Tibial artery (tissue), 4 donors: Measurements from ENCODE around the gene SMYD3.
"Not testable (repeated sequence)": the region's sequence is repeated elsewhere in the genome, so short reads cannot be mapped to it uniquely, and the experiment has no call there.

Source experiments
- DNase-seq, 2 donors: peaks; one replicate each; pipeline ENCODE4 v3.0.0-alpha.2; 2019
- H3K27ac ChIP-seq, 2 donors: fragments of 200-600 bp; sonication (generic) in 1 of 2; 1 replicate in 1 of 2; 2 replicates in 1 of 2; pipeline ENCODE4 v1.5.1; 2018 to 2019; ENCODE audit warnings: mild to moderate bottlenecking in 1 of 2
- H3K27me3 ChIP-seq, 2 donors: fragments of 200-600 bp; sonication (generic) in 1 of 2; one replicate each; pipeline versions ENCODE4 v1.5.1 to v1.6.0; 2016 to 2019
- H3K36me3 ChIP-seq, 3 donors: fragments of 200-600 bp; sonication (generic) in 2 of 3; one replicate each; pipeline ENCODE4 v1.5.1; 2016 to 2019; ENCODE audit warnings: mild to moderate bottlenecking in 2 of 3
- H3K4me1 ChIP-seq, 4 donors: fragments of 200-600 bp; sonication (generic) in 2 of 4; 1 replicate in 3 of 4; 2 replicates in 1 of 4; pipeline ENCODE4 v1.5.1; 2016 to 2019
- H3K4me3 ChIP-seq, 2 donors: fragments of 200-600 bp; sonication (generic) in 1 of 2; 1 replicate in 1 of 2; 2 replicates in 1 of 2; pipeline ENCODE4 v1.5.1; 2018 to 2019; ENCODE audit warnings: mild to moderate bottlenecking in 2 of 2
- H3K9me3 ChIP-seq, 3 donors: fragments of 200-600 bp; sonication (generic) in 1 of 3; one replicate each; pipeline ENCODE4 v1.5.1; 2016 to 2019
- CTCF ChIP-seq, 2 experiments: fragments of 200-600 bp in 1 of 2; fragments of 450-650 bp in 1 of 2; IDR thresholded peaks; one replicate each; pipeline ENCODE4 v1.5.1; 2017 to 2019; ENCODE audit warnings: antibody characterized with exemption in 2 of 2, mild to moderate bottlenecking in 1 of 2, moderate library complexity in 1 of 2
- intact Hi-C: fragments of 100-400 bp; cut with DNase I; formaldehyde crosslinking; loops from one replicate; pipeline ENCODE4 v1.15.0; 2023; ENCODE audit warnings: low total_unique reads

SMYD3 gene

GRCh38 chr1:245979589-245979988, 527.5 kb downstream of the SMYD3 start:
- Histone ChIP-seq H3K9me3 (no peaks in the 10 kb centered on the region), H3K27me3 (no peaks in the 10 kb centered on the region), H3K36me3 (no peaks in the 10 kb centered on the region), H3K4me1 (no peaks in the 10 kb centered on the region), H3K27ac (no peak overlapping the region), H3K4me3 (no peak overlapping the region)
- intact Hi-C loops = no loop called here
- DNase-seq = no peak
- no peak for TF ChIP-seq CTCF (IDR thresholded peaks at IDR 0.05)

GRCh38 chr1:245978915-245979314, 528.2 kb downstream of the SMYD3 start:
- no peak for TF ChIP-seq CTCF (IDR thresholded peaks at IDR 0.05)
- H3K9me3 ChIP-seq = no peaks in the 10 kb centered on the region
- H3K27me3 ChIP-seq = no peaks in the 10 kb centered on the region
- no peak overlapping the region for H3K4me3 ChIP-seq
- no peaks in the 10 kb centered on the region for H3K4me1 ChIP-seq
- no peaks in the 10 kb centered on the region for H3K36me3 ChIP-seq
- H3K27ac ChIP-seq = no peak overlapping the region
- intact Hi-C loops = no loop called here
- DNase-seq = no peak

GRCh38 chr1:245972476-245972875, 534.6 kb downstream of the SMYD3 start:
- Histone ChIP-seq H3K36me3 (no peaks in the 10 kb centered on the region), H3K27ac (no peak overlapping the region), H3K4me1 (no peaks in the 10 kb centered on the region), H3K9me3 (no peaks in the 10 kb centered on the region), H3K4me3 (no peak overlapping the region), H3K27me3 (no peaks in the 10 kb centered on the region)
- no peak for DNase-seq
- intact Hi-C loops = no loop called here
- TF ChIP-seq CTCF (IDR thresholded peaks at IDR 0.05) = no peak

DNA sequence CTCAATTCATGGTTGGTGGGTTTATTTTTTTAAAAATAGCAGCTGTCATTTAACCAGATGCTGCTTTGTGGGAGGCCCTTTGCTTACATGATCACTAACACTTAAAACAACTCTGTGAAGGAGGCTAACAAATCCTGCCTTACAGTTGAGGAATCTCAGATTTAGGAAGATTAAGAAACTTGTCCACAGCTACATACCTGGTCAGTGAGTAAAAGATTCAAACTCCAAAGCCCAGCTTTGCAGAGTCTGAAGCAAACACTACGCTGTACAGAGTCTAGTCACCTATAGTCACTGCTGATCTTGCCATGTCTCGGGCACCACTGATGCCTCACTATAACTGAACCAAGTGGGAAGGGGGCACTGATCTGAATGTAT, 535.4 kb downstream of the SMYD3 start:
- intact Hi-C loops = no loop called here
- Histone ChIP-seq H3K27ac (no peak overlapping the region), H3K4me3 (no peak overlapping the region), H3K36me3 (no peaks in the 10 kb centered on the region), H3K4me1 (no peaks in the 10 kb centered on the region), H3K9me3 (no peaks in the 10 kb centered on the region), H3K27me3 (no peaks in the 10 kb centered on the region)
- DNase-seq = no peak
- no peak for TF ChIP-seq CTCF (IDR thresholded peaks at IDR 0.05)

DNA sequence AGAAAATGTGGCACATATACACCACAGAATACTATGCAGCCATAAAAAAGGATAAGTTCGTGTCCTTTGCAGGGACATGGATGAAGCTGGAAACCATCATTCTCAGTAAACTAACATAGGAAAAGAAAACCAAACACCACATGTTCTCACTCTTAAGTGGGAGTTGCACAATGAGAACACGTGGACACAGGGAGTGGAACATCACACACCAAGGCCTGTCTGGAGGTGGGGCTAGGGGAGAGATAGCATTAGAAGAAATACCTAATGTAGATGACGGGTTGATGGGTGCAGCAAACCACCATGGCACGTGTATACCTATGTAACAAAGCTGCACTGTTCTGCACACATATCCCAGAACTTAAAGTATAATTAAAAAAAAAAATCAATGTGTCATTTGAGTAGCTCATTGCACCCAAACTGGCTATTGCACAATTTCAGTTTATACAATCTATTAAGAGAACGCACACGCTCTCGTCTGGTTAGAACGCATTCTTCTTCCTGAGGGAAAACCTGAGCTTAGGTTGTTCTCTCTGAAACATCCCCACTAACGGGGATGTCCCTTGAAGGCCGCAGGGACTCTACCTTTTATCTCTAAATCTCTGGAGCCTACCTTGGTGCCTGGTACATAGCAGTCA, 535.9 kb downstream of the SMYD3 start:
- H3K27me3 ChIP-seq, H3K9me3 ChIP-seq, H3K36me3 ChIP-seq, DNase-seq, intact Hi-C loops, H3K4me3 ChIP-seq, H3K4me1 ChIP-seq, H3K27ac ChIP-seq: not testable (repeated sequence)

DNA sequence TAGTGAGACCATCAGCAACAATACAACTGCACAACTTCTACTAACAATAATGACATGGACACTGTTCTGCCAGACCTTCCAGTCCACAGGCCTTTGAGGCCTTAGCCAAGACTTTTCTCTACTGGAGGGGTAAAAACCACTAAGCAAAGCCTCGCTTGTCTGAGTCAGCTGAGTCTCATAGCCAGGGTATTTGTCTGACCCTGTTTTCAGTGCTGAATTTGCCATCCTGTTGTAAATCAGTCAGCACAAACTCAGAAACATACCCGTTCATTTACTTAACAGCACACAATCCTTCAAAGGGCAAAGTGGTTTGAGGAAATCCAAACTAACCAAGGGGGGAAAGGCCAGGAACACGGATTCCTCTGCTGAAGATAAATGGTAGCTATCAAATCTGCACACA, 537.8 kb downstream of the SMYD3 start:
- no peaks in the 10 kb centered on the region for H3K36me3 ChIP-seq
- no peak overlapping the region for H3K4me3 ChIP-seq
- no peak overlapping the region for H3K27ac ChIP-seq
- intact Hi-C loops = no loop called here
- H3K4me1 ChIP-seq = no peaks in the 10 kb centered on the region
- H3K9me3 ChIP-seq = no peaks in the 10 kb centered on the region
- no peak for DNase-seq
- TF ChIP-seq CTCF (IDR thresholded peaks at IDR 0.05) = no peak
- no peaks in the 10 kb centered on the region for H3K27me3 ChIP-seq
